H1 (cell line): Measurements from ENCODE around the gene GDNF. TPM values are rescaled to one million over a fixed set of nuclear protein-coding genes. Genes with fewer than 3 reads are reported as not detected.

Experiments used
- CHD1 ChIP-seq: IDR thresholded peaks from 2 replicates; pipeline ENCODE4 v1.6.1; 2012; ENCODE audit warnings: low read depth, low read length, improper control_type of control experiment
- CHD7 ChIP-seq: fragments of 300-600 bp; sonication (generic); IDR thresholded peaks from 2 replicates; pipeline ENCODE4 v1.7.1; 2012; ENCODE audit warnings: low read length, moderate library complexity, mild to moderate bottlenecking, inconsistent platforms; ENCODE audit not compliant: insufficient replicate concordance
- CREB1 ChIP-seq: IDR thresholded peaks from 2 replicates; pipeline ENCODE4 v1.6.1; 2012; ENCODE audit warnings: inconsistent platforms
- JUN ChIP-seq: IDR thresholded peaks from 2 replicates; pipeline ENCODE4 v1.6.1; 2011; ENCODE audit warnings: low read depth, mild to moderate bottlenecking, improper control_type of control experiment, low read length
- JUND ChIP-seq: IDR thresholded peaks from 2 replicates; pipeline ENCODE4 v1.6.1; 2011; ENCODE audit warnings: mild to moderate bottlenecking, improper control_type of control experiment, low read length
- polyA plus RNA-seq, 7 experiments: library from polyadenylated mRNA; depleted of rRNA in 3 of 7; stranded (reverse) in 5 of 7; unstranded in 2 of 7; fragments of >200 nt in 5 of 7; fragments of 200-250 nt in 2 of 7; gene quantifications; 1 replicate in 5 of 7; 2 replicates in 1 of 7; 4 replicates in 1 of 7; pipeline versions ENCODE4 v1.2.1 to v1.2.3, GENCODE V29; 2011 to 2013; ENCODE audit warnings: missing spikeins in 2 of 7, mixed read lengths in 2 of 7
- total RNA-seq: library from RNA; stranded (reverse); fragmentation: NEBNext Ultra II Directional; extraction: Animal tissue kit (Norgen Biotek cat#: 25700); gene quantifications from 2 replicates; pipeline ENCODE4 v1.2.1, GENCODE V29; 2021

The GDNF gene
- total and polyA plus RNA-seq, 2 of the 8 experiments (the other 6 are each of a cell fraction or from before 2014, with no cell fraction given), result 0.15 to 2.0 TPM

DNA sequence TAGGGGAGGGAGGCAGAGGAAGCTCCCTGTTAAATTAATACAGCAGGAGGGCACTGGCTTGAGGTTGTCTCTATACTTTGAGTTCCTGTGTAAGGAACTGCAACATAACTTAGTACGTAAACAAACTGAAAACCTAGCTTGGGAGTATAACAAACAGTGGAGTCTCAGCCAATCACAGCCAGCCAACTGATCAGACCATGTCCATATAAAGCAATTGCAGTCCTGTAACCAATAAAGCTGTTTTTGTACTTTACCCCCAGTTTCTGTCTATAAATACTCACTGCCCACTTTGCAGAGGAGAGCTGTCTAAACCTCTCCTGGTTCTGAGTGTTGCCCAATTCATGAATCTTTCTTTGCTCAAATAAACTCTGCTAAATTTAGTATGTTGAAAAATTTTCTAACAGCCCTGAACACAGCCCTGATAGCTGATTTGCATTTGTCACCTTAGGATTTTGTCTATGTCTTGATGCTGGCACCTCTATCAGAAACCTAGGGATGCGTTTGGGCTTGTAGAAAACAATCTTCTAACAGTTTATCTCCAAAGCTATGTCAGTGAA, 39.9 kb downstream of the GDNF start (continued):
- no peak for TF ChIP-seq CREB1
- TF ChIP-seq JUND, result no peak
- TF ChIP-seq JUN, result no peak
- no peak for TF ChIP-seq CHD1
- TF ChIP-seq CHD7, result no peak
- TF ChIP-seq, all 59 proteins: peak for 0
